ENCODE data around the gene FBXL16. TPM values are rescaled to one million over a fixed set of nuclear protein-coding genes. Genes with fewer than 3 reads are reported as not detected.
A peak's percentile ranks its signal among the peaks of the same experiment; 100 is the strongest.

Gene FBXL16
- total RNA-seq, 1 donor from 2014 or later: 0.46 TPM

- no peak for TF ChIP-seq CTCF (conservative IDR thresholded peaks at IDR 0.05; ENCODE audit: low read depth, low read length)
- DNase-seq (ENCODE audit: low read depth): no peak
- no peak overlapping the region for H3K4me3 ChIP-seq (ENCODE audit: low read depth, low read length)
Measured at GRCh38 chr16:670485-671352, 34.9 kb downstream of the FBXL16 start.

GRCh38 chr16:669666-670065 is 35.9 kb downstream of the FBXL16 start:
- H3K4me3 ChIP-seq (ENCODE audit: low read depth, low read length): no peak overlapping the region
- TF ChIP-seq CTCF (conservative IDR thresholded peaks at IDR 0.05; ENCODE audit: low read depth, low read length): no peak
- DNase-seq (ENCODE audit: low read depth): no peak

- no peak for DNase-seq (ENCODE audit: low read depth)
- peak overlapping the region; percentile 98 for H3K4me3 ChIP-seq (ENCODE audit: low read depth, low read length)
- no peak for TF ChIP-seq CTCF (conservative IDR thresholded peaks at IDR 0.05; ENCODE audit: low read depth, low read length)
Measured at GRCh38 chr16:668519-669171, 37.0 kb downstream of the FBXL16 start.

GRCh38 chr16:667780-668518 is 37.7 kb downstream of the FBXL16 start, which contains the start of gene RHOT2:
RHOT2 (plus strand) TSS chr16:668132; CDS start chr16:668200, 68 bp downstream.
- peak within 1 kb of the TSS; percentile 98 for H3K4me3 ChIP-seq (ENCODE audit: low read depth, low read length)
- peak; percentile 69 for TF ChIP-seq CTCF (conservative IDR thresholded peaks at IDR 0.05; ENCODE audit: low read depth, low read length)
- no peak for DNase-seq (ENCODE audit: low read depth)

- no peak for DNase-seq (ENCODE audit: low read depth)
- TF ChIP-seq CTCF (conservative IDR thresholded peaks at IDR 0.05; ENCODE audit: low read depth, low read length): no peak
- no peak overlapping the region for H3K4me3 ChIP-seq (ENCODE audit: low read depth, low read length)
Measured at GRCh38 chr16:667113-667779, 38.4 kb downstream of the FBXL16 start.

- no peak for TF ChIP-seq CTCF (conservative IDR thresholded peaks at IDR 0.05; ENCODE audit: low read depth, low read length)
Measured at GRCh38 chr16:666572-666971, 39.0 kb downstream of the FBXL16 start.

More at GRCh38 chr16:666572-666971, 39.0 kb downstream of the FBXL16 start:
- no peak overlapping the region for H3K4me3 ChIP-seq (ENCODE audit: low read depth, low read length)
- no peak for DNase-seq (ENCODE audit: low read depth)
